Glutamatergic neuron (in vitro differentiated cells): Measurements from ENCODE around the gene C9orf43. TPM values are rescaled to one million over a fixed set of nuclear protein-coding genes. Genes with fewer than 3 reads are reported as not detected.

Source experiments
- DNase-seq: peaks from one replicate; pipeline ENCODE4 v3.0.0; 2022
- H3K27ac Mint-ChIP-seq: one replicate; pipeline ENCODE4 v1.8.0; 2020; ENCODE audit warnings: mild to moderate bottlenecking, mixed read lengths, inconsistent platforms; ENCODE audit not compliant: unreplicated experiment
- H3K27me3 Mint-ChIP-seq: one replicate; pipeline ENCODE4 v1.8.0; 2020; ENCODE audit warnings: mild to moderate bottlenecking, moderate library complexity, mixed read lengths, inconsistent platforms; ENCODE audit not compliant: unreplicated experiment
- H3K36me3 Mint-ChIP-seq: one replicate; pipeline ENCODE4 v1.8.0; 2020; ENCODE audit warnings: mild to moderate bottlenecking, mixed read lengths, inconsistent platforms; ENCODE audit not compliant: unreplicated experiment
- H3K4me1 Mint-ChIP-seq: one replicate; pipeline ENCODE4 v1.8.0; 2020; ENCODE audit warnings: mild to moderate bottlenecking, low read depth, mixed read lengths, inconsistent platforms; ENCODE audit not compliant: unreplicated experiment
- H3K4me3 Mint-ChIP-seq: one replicate; pipeline ENCODE4 v1.8.0; 2020; ENCODE audit warnings: mild to moderate bottlenecking, mixed read lengths, inconsistent platforms; ENCODE audit not compliant: unreplicated experiment
- H3K9me3 Mint-ChIP-seq: one replicate; pipeline ENCODE4 v1.8.0; 2020; ENCODE audit warnings: mild to moderate bottlenecking, moderate library complexity, mixed read lengths, inconsistent platforms; ENCODE audit not compliant: unreplicated experiment
- CTCF ChIP-seq: fragments of 200-600 bp; sonication (generic); IDR thresholded peaks from one replicate; pipeline ENCODE4 v1.5.0; 2021; ENCODE audit not compliant: partially characterized antibody, unreplicated experiment
- total RNA-seq: library from RNA; stranded (reverse); fragmentation: NEBNext Ultra II Directional; extraction: Animal tissue kit (Norgen Biotek cat#: 25700); gene quantifications from one replicate; pipeline ENCODE4 v1.2.1, GENCODE V29; 2021; ENCODE audit not compliant: unreplicated experiment

Gene C9orf43
- total RNA-seq, 1 donor from 2014 or later = 0.47 TPM

- no peak overlapping the region for H3K27ac Mint-ChIP-seq
- no peak for DNase-seq
- H3K4me1 Mint-ChIP-seq = no peaks in the 10 kb centered on the region
- H3K4me3 Mint-ChIP-seq = no peak overlapping the region
- H3K36me3 Mint-ChIP-seq = peaks cover 4% of the 10 kb centered on the region
- no peak for TF ChIP-seq CTCF
- peaks cover 7% of the 10 kb centered on the region for H3K9me3 Mint-ChIP-seq
- H3K27me3 Mint-ChIP-seq = peaks cover 5% of the 10 kb centered on the region
Observed at GRCh38 chr9:113476511-113476916, 66.0 kb downstream of the C9orf43 start.

GRCh38 chr9:113477058-113477457 lies 66.5 kb downstream of the C9orf43 start:
- Mint-ChIP-seq H3K27me3 (peaks cover 5% of the 10 kb centered on the region), H3K4me3 (no peak overlapping the region), H3K9me3 (peaks cover 7% of the 10 kb centered on the region), H3K4me1 (no peaks in the 10 kb centered on the region), H3K36me3 (peaks cover 4% of the 10 kb centered on the region), H3K27ac (no peak overlapping the region)
- TF ChIP-seq CTCF = no peak
- DNase-seq = no peak

GRCh38 chr9:113477661-113478060 lies 67.1 kb downstream of the C9orf43 start:
- no peak for TF ChIP-seq CTCF
- Mint-ChIP-seq H3K27ac (no peak overlapping the region), H3K36me3 (peaks cover 4% of the 10 kb centered on the region), H3K4me1 (no peaks in the 10 kb centered on the region), H3K9me3 (peaks cover 7% of the 10 kb centered on the region), H3K4me3 (no peak overlapping the region), H3K27me3 (peaks cover 5% of the 10 kb centered on the region)
- no peak for DNase-seq

GRCh38 chr9:113479174-113479621 lies 68.7 kb downstream of the C9orf43 start:
- no peak for TF ChIP-seq CTCF
- DNase-seq = no peak
- H3K9me3 Mint-ChIP-seq = peaks cover 7% of the 10 kb centered on the region
- peaks cover 5% of the 10 kb centered on the region for H3K27me3 Mint-ChIP-seq
- H3K4me1 Mint-ChIP-seq = no peaks in the 10 kb centered on the region
- H3K27ac Mint-ChIP-seq = no peak overlapping the region
- no peak overlapping the region for H3K4me3 Mint-ChIP-seq
- peaks cover 4% of the 10 kb centered on the region for H3K36me3 Mint-ChIP-seq

Other genes with a start within 250 kb of the C9orf43 start
- gene FKBP15, start 189.5 kb upstream of the C9orf43 start, total RNA-seq = 18.2 TPM
- 11.2 TPM for gene SLC31A1, start 189.2 kb upstream of the C9orf43 start, total RNA-seq
- gene CDC26, start 135.2 kb upstream of the C9orf43 start, total RNA-seq = 13.4 TPM
- 21.9 TPM for gene PRPF4, start 135.1 kb upstream of the C9orf43 start, total RNA-seq
- gene RNF183, start 107.4 kb upstream of the C9orf43 start, total RNA-seq = not detected
- 1.3 TPM for gene WDR31, start 70.5 kb upstream of the C9orf43 start, total RNA-seq
- not detected for gene BSPRY, start 61.2 kb upstream of the C9orf43 start, total RNA-seq
- gene HDHD3, start 33.8 kb upstream of the C9orf43 start, total RNA-seq = 7.2 TPM
- gene ALAD, start 9.5 kb upstream of the C9orf43 start, total RNA-seq = 39.0 TPM
- 22.3 TPM for gene POLE3, start 72 bp upstream of the C9orf43 start, total RNA-seq
- 18.9 TPM for gene RGS3, start 53.0 kb downstream of the C9orf43 start, total RNA-seq